Endodermal cell (in vitro differentiated cells): ENCODE results near the gene TRPV2. TPM values are rescaled to one million over a fixed set of nuclear protein-coding genes. Genes with fewer than 3 reads are reported as not detected.
A peak's percentile ranks its signal among the peaks of the same experiment; 100 is the strongest.

ENCODE experiments used
- DNase-seq: peaks from one replicate; pipeline ENCODE4 v3.0.0-alpha.2; 2017
- H3K27ac ChIP-seq: 2 replicates; pipeline ENCODE4 v1.5.1; 2013; ENCODE audit warnings: mild to moderate bottlenecking, low read depth, low read length, moderate library complexity
- H3K27me3 ChIP-seq: 2 replicates; pipeline ENCODE4 v1.6.1; 2013; ENCODE audit warnings: mild to moderate bottlenecking, low read length, moderate library complexity; ENCODE audit not compliant: insufficient read depth, control insufficient read depth, poor library complexity, severe bottlenecking
- H3K36me3 ChIP-seq: 2 replicates; pipeline ENCODE4 v1.7.0; 2013; ENCODE audit warnings: mild to moderate bottlenecking, low read length, moderate library complexity; ENCODE audit not compliant: control insufficient read depth, insufficient read depth
- H3K4me1 ChIP-seq: one replicate; pipeline ENCODE4 v1.7.0; 2013; ENCODE audit warnings: low read length; ENCODE audit not compliant: control insufficient read depth, insufficient read depth
- H3K4me3 ChIP-seq: 2 replicates; pipeline ENCODE4 v1.5.1; 2013; ENCODE audit warnings: mild to moderate bottlenecking, low read length, moderate library complexity
- H3K9ac ChIP-seq: 2 replicates; pipeline ENCODE4 v1.6.1; 2013; ENCODE audit warnings: mild to moderate bottlenecking, low read length, moderate library complexity; ENCODE audit not compliant: poor library complexity, severe bottlenecking; ENCODE audit errors: extremely low read depth
- H3K9me3 ChIP-seq: 2 replicates; pipeline ENCODE4 v1.6.1; 2013; ENCODE audit warnings: mild to moderate bottlenecking, low read length, moderate library complexity; ENCODE audit not compliant: control insufficient read depth
- H3K27ac Mint-ChIP-seq: 2 replicates; pipeline ENCODE4 v1.8.0; 2020; ENCODE audit warnings: mixed read lengths
- H3K27me3 Mint-ChIP-seq: 2 replicates; pipeline ENCODE4 v1.8.0; 2021; ENCODE audit warnings: mild to moderate bottlenecking, mixed read lengths; ENCODE audit not compliant: insufficient read depth
- H3K36me3 Mint-ChIP-seq: 2 replicates; pipeline ENCODE4 v1.8.0; 2020; ENCODE audit warnings: low read depth, mixed read lengths
- H3K4me1 Mint-ChIP-seq: 2 replicates; pipeline ENCODE4 v1.8.0; 2020; ENCODE audit warnings: mixed read lengths
- H3K4me3 Mint-ChIP-seq: 2 replicates; pipeline ENCODE4 v1.8.0; 2020; ENCODE audit warnings: mild to moderate bottlenecking, moderate library complexity, mixed read lengths
- H3K9me3 Mint-ChIP-seq: 2 replicates; pipeline ENCODE4 v1.8.0; 2020; ENCODE audit warnings: mild to moderate bottlenecking, mixed read lengths
- CTCF ChIP-seq: fragments of 200-600 bp; sonication (generic); conservative IDR thresholded peaks from 2 replicates; pipeline ENCODE4 v1.5.0; 2021; ENCODE audit warnings: antibody characterized with exemption, mild to moderate bottlenecking
- WGBS, 2 experiments: methylation state at CpG; one replicate each; pipeline versions ENCODE4 v1.1.5 to v1.1.7; 2013; ENCODE audit warnings: missing lambda C conversion rate in 2 of 2, mixed read lengths in 1 of 2; ENCODE audit not compliant: insufficient coverage in 1 of 2, insufficient read length in 1 of 2; 5-methylcytosine and 5-hydroxymethylcytosine counted together
- total RNA-seq, 2 donors: library from RNA; stranded (reverse); fragmentation: NEBNext Ultra II Directional in 1 of 2; extraction: Animal tissue kit (Norgen Biotek cat#: 25700) in 1 of 2; gene quantifications; 2 replicates in 1 of 2; 3 replicates in 1 of 2; pipeline ENCODE4 v1.2.1, GENCODE V29; 2021

Gene TRPV2
- total RNA-seq, 2 donors from 2014 or later: 0.51 to 1.1 TPM

- Mint-ChIP-seq H3K27me3 (peaks cover 35% of the 10 kb centered on the region), H3K36me3 (no peaks in the 10 kb centered on the region), H3K27ac (no peak overlapping the region), H3K9me3 (no peaks in the 10 kb centered on the region), H3K4me1 (peaks cover 15% of the 10 kb centered on the region), H3K4me3 (no peak overlapping the region)
- Histone ChIP-seq H3K4me3 (no peak overlapping the region), H3K9ac (no peak overlapping the region), H3K9me3 (no peaks in the 10 kb centered on the region), H3K36me3 (no peaks in the 10 kb centered on the region), H3K27ac (no peak overlapping the region), H3K27me3 (peaks cover 8% of the 10 kb centered on the region), H3K4me1 (no peaks in the 10 kb centered on the region)
- TF ChIP-seq CTCF: no peak
- WGBS, 2 experiments: 89 to 92% methylated on average over 7 to 20 of the region's 20 CpGs
- peak; percentile 52 for DNase-seq
Measured at GRCh38 chr17:16473044-16474011, 58.0 kb downstream of the TRPV2 start.

- Mint-ChIP-seq H3K27me3 (peaks cover 31% of the 10 kb centered on the region), H3K9me3 (no peaks in the 10 kb centered on the region), H3K27ac (no peak overlapping the region), H3K36me3 (no peaks in the 10 kb centered on the region), H3K4me1 (peaks cover 15% of the 10 kb centered on the region), H3K4me3 (no peak overlapping the region)
- no peak for TF ChIP-seq CTCF
- Histone ChIP-seq H3K9me3 (no peaks in the 10 kb centered on the region), H3K27me3 (peaks cover 7% of the 10 kb centered on the region), H3K9ac (no peak overlapping the region), H3K36me3 (no peaks in the 10 kb centered on the region), H3K4me1 (no peaks in the 10 kb centered on the region), H3K4me3 (no peak overlapping the region), H3K27ac (no peak overlapping the region)
- DNase-seq: peak; percentile 70
- WGBS, 2 experiments: 84 to 94% methylated on average over 9 to 13 of the region's 13 CpGs
Measured at GRCh38 chr17:16474012-16474725, 58.8 kb downstream of the TRPV2 start.

GRCh38 chr17:16475179-16475704 lies 59.9 kb downstream of the TRPV2 start:
- no peaks in the 10 kb centered on the region for H3K9me3 ChIP-seq
- Mint-ChIP-seq H3K9me3 (no peaks in the 10 kb centered on the region), H3K4me3 (no peak overlapping the region), H3K4me1 (peaks cover 15% of the 10 kb centered on the region), H3K27me3 (peaks cover 22% of the 10 kb centered on the region), H3K36me3 (no peaks in the 10 kb centered on the region), H3K27ac (no peak overlapping the region)
- no peaks in the 10 kb centered on the region for H3K36me3 ChIP-seq
- no peak overlapping the region for H3K4me3 ChIP-seq
- H3K4me1 ChIP-seq: no peaks in the 10 kb centered on the region
- H3K27me3 ChIP-seq: no peaks in the 10 kb centered on the region
- DNase-seq: no peak
- TF ChIP-seq CTCF: no peak
- H3K27ac ChIP-seq: no peak overlapping the region
- 94 to 100% methylated on average over 4 of the region's 4 CpGs for WGBS, 2 experiments
- no peak overlapping the region for H3K9ac ChIP-seq
